Activated CD4-positive, alpha-beta T cell treated with anti-CD3 and anti-CD28 coated beads, Interleukin-2, Interleukin-6, amounts not matched to agents 100 ng/mL and 50 ng/mL, durations not matched to agents 16 hours and 8 hours (primary cell): ENCODE data around the gene MLLT10.

ENCODE experiments used
- DNase-seq: peaks from one replicate; pipeline ENCODE4 v3.0.0-alpha.2; 2020

The MLLT10 gene

DNA sequence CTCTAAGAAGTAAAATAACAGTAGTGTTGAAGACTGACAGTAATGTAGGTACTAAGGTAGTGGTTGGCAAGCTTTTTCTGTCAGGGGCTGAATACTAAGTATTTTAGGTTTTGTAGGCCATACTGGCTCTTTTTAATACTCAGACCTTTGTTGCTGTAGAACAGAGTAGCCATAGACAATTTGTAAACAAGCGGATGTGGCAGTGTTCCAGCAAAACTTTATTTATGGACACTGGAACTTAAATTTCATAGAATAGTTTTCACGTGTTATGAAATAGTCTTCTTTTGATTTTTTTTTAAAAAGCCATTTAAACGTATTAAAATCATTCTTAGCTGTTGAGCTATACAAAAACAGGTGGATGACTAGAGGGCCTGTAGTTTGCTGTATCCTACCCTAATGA, 121.2 kb downstream of the MLLT10 start:
- no peak for DNase-seq

- DNase-seq, result no peak
Observed at GRCh38 chr10:21655687-21656086, 121.7 kb downstream of the MLLT10 start.

- DNase-seq, result no peak
Observed at GRCh38 chr10:21661087-21661486, 127.1 kb downstream of the MLLT10 start.

- DNase-seq, result no peak
Observed at GRCh38 chr10:21661935-21662334, 127.9 kb downstream of the MLLT10 start.

- no peak for DNase-seq
Observed at GRCh38 chr10:21662635-21663034, 128.6 kb downstream of the MLLT10 start.

DNA sequence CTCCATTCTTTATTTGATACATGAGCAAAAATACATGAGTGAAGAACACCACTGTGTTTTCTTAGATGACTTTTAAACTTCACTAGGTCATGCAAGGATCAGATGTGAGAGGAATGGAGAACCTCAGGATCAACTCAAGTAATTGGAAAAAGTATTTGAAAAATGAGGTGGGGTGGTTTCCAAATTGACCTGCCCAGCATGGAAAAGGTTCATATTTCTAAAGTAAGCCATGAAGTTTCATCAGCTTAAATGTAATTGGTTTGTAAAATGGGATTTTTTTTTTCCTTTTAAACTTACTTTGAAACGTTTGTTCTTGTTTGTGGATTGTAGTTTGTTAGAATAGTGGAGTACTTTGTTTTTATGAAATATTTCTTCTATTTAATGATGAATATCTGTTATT, 134.8 kb downstream of the MLLT10 start:
- DNase-seq, result no peak

- no peak for DNase-seq
Observed at GRCh38 chr10:21670391-21670790, 136.4 kb downstream of the MLLT10 start.

- DNase-seq, result no peak
Observed at GRCh38 chr10:21673668-21674067, 139.6 kb downstream of the MLLT10 start.

DNA sequence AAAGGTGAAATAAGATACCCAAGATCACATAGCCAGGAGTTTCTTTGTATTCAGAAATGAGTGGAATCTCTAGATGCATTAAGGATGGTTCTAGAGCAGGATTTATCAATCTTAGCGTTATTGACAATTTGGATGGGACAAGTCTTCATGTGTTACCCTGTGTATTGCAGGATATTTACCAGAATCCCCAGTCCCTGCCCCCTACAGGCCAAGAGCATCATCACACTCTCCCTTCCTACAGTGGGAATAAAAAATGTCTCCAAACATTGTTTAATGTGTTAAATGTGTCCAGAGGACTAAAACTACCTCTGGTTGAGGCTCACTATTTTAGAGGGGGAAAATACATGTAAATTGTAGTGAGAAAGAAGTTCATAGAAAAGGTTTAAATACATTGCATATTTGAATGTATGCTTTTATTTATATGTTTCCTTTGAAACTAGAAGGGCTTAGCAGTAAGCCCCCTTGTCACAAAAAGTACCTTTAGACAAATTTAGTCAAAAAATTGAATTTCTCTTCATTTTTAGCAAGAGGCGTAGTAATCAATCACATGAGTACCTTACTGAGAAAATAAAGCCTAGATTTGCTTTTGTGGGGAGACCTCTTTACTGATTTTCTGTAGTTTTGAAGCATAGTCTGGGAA, 141.2 kb downstream of the MLLT10 start:
- DNase-seq, result peak; percentile 38

GRCh38 chr10:21677551-21677950, 143.5 kb downstream of the MLLT10 start:
- DNase-seq, result no peak

GRCh38 chr10:21681156-21681555, 147.1 kb downstream of the MLLT10 start:
- DNase-seq, result no peak

DNA sequence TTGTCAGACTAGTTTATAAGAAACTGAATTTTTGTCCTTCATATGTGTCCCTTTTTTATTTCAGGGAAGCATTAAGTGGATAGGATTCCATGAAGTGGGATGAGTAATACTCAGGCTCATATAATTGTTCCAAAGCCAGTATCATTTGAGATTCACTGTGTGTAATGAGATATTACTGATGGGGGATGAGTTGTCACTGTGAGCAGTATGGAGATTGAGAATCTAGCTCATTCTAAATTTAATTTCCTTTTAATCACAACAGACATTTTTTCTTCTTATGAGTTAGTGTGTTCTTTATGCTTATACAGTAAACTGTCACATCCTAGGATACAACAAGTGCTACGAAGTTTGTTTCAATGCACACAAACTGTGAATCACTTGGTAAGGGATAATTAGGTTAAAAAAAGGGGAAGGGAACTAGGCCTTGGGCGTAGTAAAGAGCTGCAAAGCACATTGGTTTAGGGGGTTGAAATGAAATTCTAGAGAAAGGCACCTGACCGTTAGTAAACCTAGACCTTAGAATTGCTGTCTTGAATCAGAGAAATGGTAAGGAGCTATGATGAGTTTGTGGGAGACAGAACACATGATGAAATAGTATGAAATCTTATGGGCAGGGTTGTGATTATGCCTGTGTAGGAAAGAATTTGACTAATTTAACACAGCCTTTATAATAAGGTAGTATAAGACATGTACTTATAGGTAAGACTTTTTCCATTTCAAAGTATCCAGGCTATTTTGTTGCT, 153.4 kb downstream of the MLLT10 start:
- DNase-seq, result no peak

- no peak for DNase-seq
Observed at GRCh38 chr10:21688009-21688332, 153.9 kb downstream of the MLLT10 start.

- no peak for DNase-seq
Observed at GRCh38 chr10:21688870-21689269, 154.8 kb downstream of the MLLT10 start.

DNA sequence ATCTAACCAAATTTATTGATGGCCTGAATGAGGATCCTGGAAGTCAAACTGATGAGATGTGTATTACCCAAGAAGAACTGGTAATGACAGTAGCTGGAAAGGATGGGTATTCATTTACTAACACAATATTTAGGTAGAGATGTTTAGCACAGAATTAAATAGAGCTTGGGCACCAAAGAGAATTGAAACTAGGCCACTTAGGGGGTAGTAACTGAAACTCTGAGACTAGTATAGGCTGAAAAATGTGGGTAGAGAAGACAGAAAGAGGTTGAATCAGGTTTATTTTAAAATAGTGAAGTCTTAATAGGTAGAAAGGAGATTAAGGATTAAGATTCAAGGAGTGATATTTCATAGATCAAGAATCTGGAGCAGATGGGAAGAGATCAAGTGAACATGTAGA, 155.8 kb downstream of the MLLT10 start:
- no peak for DNase-seq

DNA sequence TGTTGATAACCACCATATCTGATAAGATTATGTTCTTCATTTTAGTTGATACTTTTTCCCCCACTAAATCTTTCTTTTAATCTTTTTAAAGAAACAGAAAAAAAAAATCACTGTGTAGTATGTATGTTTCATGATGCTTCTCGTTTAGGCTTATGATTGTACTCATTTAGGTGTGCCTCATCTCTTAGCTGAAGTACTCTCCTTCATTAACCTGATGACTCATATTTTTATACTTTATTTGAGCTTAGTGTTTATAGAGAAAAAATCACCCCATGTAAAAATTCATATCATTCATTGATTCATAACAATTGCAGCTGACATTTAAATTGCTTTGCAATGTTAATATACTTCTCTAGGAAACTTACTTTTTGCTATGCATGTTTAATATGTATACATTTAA, 158.9 kb downstream of the MLLT10 start:
- DNase-seq, result no peak

DNA sequence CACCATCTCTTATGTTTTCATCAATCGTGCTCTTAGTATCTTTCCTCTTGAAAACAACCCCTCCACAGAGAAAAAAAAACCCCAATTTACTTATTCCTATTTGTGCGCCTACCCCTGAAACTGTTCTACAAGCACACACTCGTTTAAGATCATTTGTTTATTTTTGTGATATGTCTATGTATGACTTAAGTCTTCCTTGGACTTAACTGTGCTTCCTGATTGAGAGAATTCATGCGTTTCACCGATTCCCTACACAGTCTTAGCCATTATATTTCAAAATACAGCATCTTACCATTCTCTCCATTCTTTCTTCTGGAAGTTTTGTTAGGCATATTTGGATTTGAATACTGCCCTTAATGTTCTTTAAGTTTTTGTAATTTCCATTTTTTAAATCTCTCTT, 159.4 kb downstream of the MLLT10 start:
- no peak for DNase-seq

DNA sequence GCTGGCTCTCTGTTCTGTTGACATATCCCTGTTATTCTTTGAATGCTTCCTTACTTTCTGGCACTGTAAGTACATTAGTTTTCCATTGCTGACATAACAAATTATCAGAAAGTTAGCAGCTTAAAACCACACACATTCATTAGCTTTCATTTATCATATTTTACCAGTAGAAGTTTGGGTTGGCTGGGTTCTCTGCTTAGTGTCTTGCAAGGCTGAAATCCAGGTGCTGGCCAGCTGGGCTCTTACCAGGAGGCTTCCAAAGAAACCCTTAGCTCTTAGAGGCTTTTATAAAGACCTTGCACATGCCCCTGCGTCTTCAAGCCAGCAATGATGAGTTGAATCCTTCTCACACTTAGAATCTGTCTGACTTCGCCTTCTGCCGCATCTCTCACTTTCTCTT, 160.6 kb downstream of the MLLT10 start:
- DNase-seq, result no peak

GRCh38 chr10:21696302-21696701, 162.3 kb downstream of the MLLT10 start:
- DNase-seq, result no peak

- DNase-seq, result no peak
Observed at GRCh38 chr10:21699575-21699974, 165.5 kb downstream of the MLLT10 start.

- DNase-seq, result no peak
Observed at GRCh38 chr10:21700474-21700873, 166.4 kb downstream of the MLLT10 start.

GRCh38 chr10:21702633-21703111, 168.6 kb downstream of the MLLT10 start:
- peak; percentile 43 for DNase-seq

- no peak for DNase-seq
Observed at GRCh38 chr10:21705142-21705827, 171.3 kb downstream of the MLLT10 start.

- no peak for DNase-seq
Observed at GRCh38 chr10:21705828-21706176, 171.8 kb downstream of the MLLT10 start.
